GM12865 (cell line): ENCODE results near the gene RNF225.
"Not testable (repeated sequence)": the region's sequence is repeated elsewhere in the genome, so short reads cannot be mapped to it uniquely, and the experiment has no call there.

Experiments
- DNase-seq: peaks from one replicate; pipeline ENCODE4 v3.0.0; 2010; ENCODE audit warnings: low read depth
- H3K4me3 ChIP-seq: 2 replicates; pipeline ENCODE4 v1.5.1; 2011; ENCODE audit warnings: mild to moderate bottlenecking, low read depth, low read length, control low read depth
- TF ChIP-seq, protein P1 (sequence below): IDR thresholded peaks from 2 replicates; pipeline ENCODE4 v1.5.1; 2011; ENCODE audit warnings: low read length, control low read depth, low read depth, inconsistent platforms; ENCODE audit not compliant: insufficient read depth; ENCODE audit errors: missing control alignments

The RNF225 gene

DNA sequence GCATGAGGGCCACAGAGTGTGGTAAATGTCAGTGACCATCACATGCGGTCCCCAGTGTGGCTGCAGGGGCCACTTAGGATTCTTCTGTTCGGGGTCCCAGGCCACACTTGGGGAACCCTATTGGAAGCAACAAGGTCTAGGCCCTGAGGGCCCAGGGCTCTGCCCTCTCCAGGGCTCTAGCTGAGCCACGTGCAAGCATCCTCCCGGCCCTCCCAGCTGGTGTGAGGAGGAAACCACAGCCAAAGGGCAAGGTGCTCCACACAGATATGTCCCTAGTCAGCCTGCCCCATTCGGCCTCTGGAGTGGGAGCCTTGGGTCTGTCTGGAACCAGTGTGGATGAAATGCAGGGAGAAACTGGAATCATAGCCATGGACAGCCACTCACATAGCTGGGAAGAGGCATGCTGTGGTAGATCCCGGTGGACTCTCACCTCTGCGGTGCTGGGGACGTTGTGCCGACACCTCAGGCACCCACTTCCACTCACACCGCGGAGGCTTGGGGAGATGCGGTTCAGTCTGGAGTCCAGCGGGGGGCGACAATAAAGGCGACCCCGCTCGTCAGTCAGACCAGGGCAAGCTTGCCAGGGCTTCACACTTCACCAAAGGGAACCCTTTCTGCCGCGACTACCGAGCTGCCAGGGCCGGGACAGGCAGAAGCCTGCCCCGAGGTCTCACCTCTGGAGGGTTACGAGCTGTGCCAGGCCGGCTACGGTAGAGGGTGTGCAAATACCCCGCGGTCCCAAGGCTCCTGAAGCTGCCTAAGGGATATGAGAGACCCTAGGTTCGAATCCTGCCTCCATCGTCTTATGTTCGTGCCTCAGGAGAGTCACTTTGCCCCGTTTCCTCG, 28.6 kb upstream of the RNF225 start:
- TF ChIP-seq, protein P1, sequence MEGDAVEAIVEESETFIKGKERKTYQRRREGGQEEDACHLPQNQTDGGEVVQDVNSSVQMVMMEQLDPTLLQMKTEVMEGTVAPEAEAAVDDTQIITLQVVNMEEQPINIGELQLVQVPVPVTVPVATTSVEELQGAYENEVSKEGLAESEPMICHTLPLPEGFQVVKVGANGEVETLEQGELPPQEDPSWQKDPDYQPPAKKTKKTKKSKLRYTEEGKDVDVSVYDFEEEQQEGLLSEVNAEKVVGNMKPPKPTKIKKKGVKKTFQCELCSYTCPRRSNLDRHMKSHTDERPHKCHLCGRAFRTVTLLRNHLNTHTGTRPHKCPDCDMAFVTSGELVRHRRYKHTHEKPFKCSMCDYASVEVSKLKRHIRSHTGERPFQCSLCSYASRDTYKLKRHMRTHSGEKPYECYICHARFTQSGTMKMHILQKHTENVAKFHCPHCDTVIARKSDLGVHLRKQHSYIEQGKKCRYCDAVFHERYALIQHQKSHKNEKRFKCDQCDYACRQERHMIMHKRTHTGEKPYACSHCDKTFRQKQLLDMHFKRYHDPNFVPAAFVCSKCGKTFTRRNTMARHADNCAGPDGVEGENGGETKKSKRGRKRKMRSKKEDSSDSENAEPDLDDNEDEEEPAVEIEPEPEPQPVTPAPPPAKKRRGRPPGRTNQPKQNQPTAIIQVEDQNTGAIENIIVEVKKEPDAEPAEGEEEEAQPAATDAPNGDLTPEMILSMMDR = no peak
- H3K4me3 ChIP-seq = no peak overlapping the region
- no peak for DNase-seq

- DNase-seq = no peak
- TF ChIP-seq, protein P1 = no peak
- no peak overlapping the region for H3K4me3 ChIP-seq
Measured at GRCh38 chr19:58367698-58368454, 27.6 kb upstream of the RNF225 start.

- TF ChIP-seq, protein P1 = no peak
- H3K4me3 ChIP-seq = no peak overlapping the region
- no peak for DNase-seq
Measured at GRCh38 chr19:58368561-58369360, 26.7 kb upstream of the RNF225 start.

DNA sequence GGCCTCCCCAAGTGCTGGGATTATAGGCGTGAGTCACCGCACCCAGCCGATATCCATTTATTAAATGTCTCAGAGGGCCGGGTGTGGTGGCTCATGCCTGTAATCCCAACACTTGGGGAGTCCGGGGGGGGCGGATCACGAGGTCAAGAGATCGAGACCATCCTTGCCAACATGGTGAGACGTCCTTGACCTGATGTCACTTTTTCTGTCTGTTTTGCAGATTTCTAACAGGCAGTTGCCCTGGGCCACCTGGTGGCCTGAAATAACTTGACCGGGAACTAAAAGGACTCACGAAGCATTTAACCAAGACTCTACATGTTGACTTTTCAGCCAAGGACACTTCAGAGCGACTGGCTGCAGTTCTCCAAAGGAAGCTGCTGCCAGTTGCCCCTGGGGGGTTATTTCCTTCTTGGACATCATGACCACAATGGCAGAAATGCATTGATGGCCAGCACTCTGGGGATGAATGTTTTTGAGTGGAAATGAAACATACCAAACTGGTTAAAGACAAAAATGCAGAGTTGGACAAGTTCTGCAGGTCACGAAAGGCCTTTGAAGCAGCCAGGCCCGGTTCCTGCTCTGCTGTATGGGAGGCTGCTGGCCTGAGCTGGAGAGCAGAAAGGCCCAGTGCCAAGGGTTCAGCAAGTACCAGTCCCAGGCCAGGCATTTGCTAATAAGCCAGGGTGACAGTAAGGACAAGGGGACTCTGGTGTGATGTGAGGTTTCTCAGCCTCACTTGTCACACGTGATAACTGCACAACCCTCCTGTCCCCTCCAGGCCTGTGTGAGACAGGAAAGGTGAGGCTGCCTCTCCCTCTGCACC, 22.9 kb upstream of the RNF225 start:
- TF ChIP-seq, protein P1 = no peak
- no peak for DNase-seq
- no peak overlapping the region for H3K4me3 ChIP-seq

- no peak overlapping the region for H3K4me3 ChIP-seq
- TF ChIP-seq, protein P1 = no peak
- no peak for DNase-seq
Measured at GRCh38 chr19:58374200-58374599, 21.3 kb upstream of the RNF225 start.

- not testable (repeated sequence) for H3K4me3 ChIP-seq, DNase-seq
Measured at GRCh38 chr19:58376724-58377123, 18.7 kb upstream of the RNF225 start.

- TF ChIP-seq, protein P1 = no peak
- no peak for DNase-seq
- no peak overlapping the region for H3K4me3 ChIP-seq
Measured at GRCh38 chr19:58379246-58379645, 16.2 kb upstream of the RNF225 start.
